ENCODE results near the gene AK8. TPM values are rescaled to one million over a fixed set of nuclear protein-coding genes. Genes with fewer than 3 reads are reported as not detected.

The AK8 gene
- total RNA-seq, 1 donor = 0.18 TPM

- DNase-seq (ENCODE audit: low read depth) = no peak
- no peak overlapping the region for H3K4me3 ChIP-seq (ENCODE audit: low read depth, low read length)
- TF ChIP-seq CTCF (IDR thresholded peaks at IDR 0.05; ENCODE audit: insufficient read depth, low read length) = no peak
Measured at GRCh38 chr9:132795511-132796303, 82.4 kb downstream of the AK8 start.

GRCh38 chr9:132794730-132795380 is 83.2 kb downstream of the AK8 start:
- DNase-seq (ENCODE audit: low read depth) = no peak
- no peak for TF ChIP-seq CTCF (IDR thresholded peaks at IDR 0.05; ENCODE audit: insufficient read depth, low read length)
- no peak overlapping the region for H3K4me3 ChIP-seq (ENCODE audit: low read depth, low read length)

- H3K4me3 ChIP-seq (ENCODE audit: low read depth, low read length) = no peak overlapping the region
- DNase-seq (ENCODE audit: low read depth) = no peak
- TF ChIP-seq CTCF (IDR thresholded peaks at IDR 0.05; ENCODE audit: insufficient read depth, low read length) = no peak
Measured at GRCh38 chr9:132793606-132794580, 84.2 kb downstream of the AK8 start.

GRCh38 chr9:132792547-132792946 is 85.5 kb downstream of the AK8 start:
- no peak for TF ChIP-seq CTCF (IDR thresholded peaks at IDR 0.05; ENCODE audit: insufficient read depth, low read length)
- H3K4me3 ChIP-seq (ENCODE audit: low read depth, low read length) = no peak overlapping the region

GRCh38 chr9:132791699-132792240 is 86.3 kb downstream of the AK8 start:
- no peak for DNase-seq (ENCODE audit: low read depth)
- no peak for TF ChIP-seq CTCF (IDR thresholded peaks at IDR 0.05; ENCODE audit: insufficient read depth, low read length)
- H3K4me3 ChIP-seq (ENCODE audit: low read depth, low read length) = no peak overlapping the region

More at GRCh38 chr9:132792547-132792946, 85.5 kb downstream of the AK8 start:
- no peak for DNase-seq (ENCODE audit: low read depth)

GRCh38 chr9:132789719-132790118 is 88.4 kb downstream of the AK8 start:
- H3K4me3 ChIP-seq (ENCODE audit: low read depth, low read length) = no peak overlapping the region
- DNase-seq (ENCODE audit: low read depth) = no peak
- no peak for TF ChIP-seq CTCF (IDR thresholded peaks at IDR 0.05; ENCODE audit: insufficient read depth, low read length)
